Trophoblast cell (in vitro differentiated cells and primary cell): ENCODE data around the gene EDIL3.
A peak's percentile ranks its signal among the peaks of the same experiment; 100 is the strongest.

ENCODE experiments used
- DNase-seq, 2 donors: peaks; one replicate each; pipeline ENCODE4 v3.0.0-alpha.2; 2016
- H2AFZ ChIP-seq: 2 replicates; pipeline ENCODE4 v1.6.1; 2013; ENCODE audit warnings: low read length, moderate library complexity, mild to moderate bottlenecking; ENCODE audit not compliant: insufficient read depth, poor library complexity
- H2AK5ac ChIP-seq: 2 replicates; pipeline ENCODE4 v1.6.1; 2013; ENCODE audit warnings: mild to moderate bottlenecking, low read length
- H2BK120ac ChIP-seq: 2 replicates; pipeline ENCODE4 v1.6.1; 2013; ENCODE audit warnings: low read length, mild to moderate bottlenecking, moderate library complexity; ENCODE audit not compliant: insufficient read depth, poor library complexity
- H2BK12ac ChIP-seq: 2 replicates; pipeline ENCODE4 v1.6.1; 2013; ENCODE audit warnings: mild to moderate bottlenecking, low read length, moderate library complexity
- H2BK5ac ChIP-seq: 2 replicates; pipeline ENCODE4 v1.6.1; 2013; ENCODE audit warnings: low read length, low read depth, moderate library complexity, mild to moderate bottlenecking; ENCODE audit not compliant: poor library complexity
- H3K14ac ChIP-seq: 2 replicates; pipeline ENCODE4 v1.6.1; 2013; ENCODE audit warnings: mild to moderate bottlenecking, low read length
- H3K18ac ChIP-seq: 2 replicates; pipeline ENCODE4 v1.6.1; 2013; ENCODE audit warnings: mild to moderate bottlenecking, low read length
- H3K23ac ChIP-seq: 2 replicates; pipeline ENCODE4 v1.6.1; 2013; ENCODE audit warnings: low read length
- H3K27ac ChIP-seq: 2 replicates; pipeline ENCODE4 v1.5.1; 2013; ENCODE audit warnings: low read depth, mild to moderate bottlenecking, inconsistent platforms, low read length, moderate library complexity
- H3K27me3 ChIP-seq: 2 replicates; pipeline ENCODE4 v1.6.1; 2013; ENCODE audit warnings: inconsistent platforms, mild to moderate bottlenecking, low read length, moderate library complexity; ENCODE audit not compliant: insufficient read depth
- H3K36me3 ChIP-seq, 2 experiments: 1 replicate in 1 of 2; 2 replicates in 1 of 2; pipeline ENCODE4 v1.6.1; 2013; ENCODE audit warnings: low read length in 2 of 2, mild to moderate bottlenecking in 2 of 2, moderate library complexity in 1 of 2; ENCODE audit not compliant: insufficient read depth in 2 of 2, control insufficient read depth in 1 of 2
- H3K4ac ChIP-seq: 2 replicates; pipeline ENCODE4 v1.6.1; 2013; ENCODE audit warnings: low read depth, mild to moderate bottlenecking, low read length, moderate library complexity
- H3K4me1 ChIP-seq, 2 experiments: 1 replicate in 1 of 2; 2 replicates in 1 of 2; pipeline ENCODE4 v1.6.1; 2013; ENCODE audit warnings: low read length in 2 of 2, mild to moderate bottlenecking in 2 of 2, moderate library complexity in 1 of 2; ENCODE audit not compliant: insufficient read depth in 2 of 2, control insufficient read depth in 1 of 2
- H3K4me2 ChIP-seq: 2 replicates; pipeline ENCODE4 v1.6.1; 2013; ENCODE audit warnings: inconsistent platforms, mild to moderate bottlenecking, low read length, moderate library complexity
- H3K4me3 ChIP-seq: 2 replicates; pipeline ENCODE4 v1.5.1; 2013; ENCODE audit warnings: mild to moderate bottlenecking, low read depth, low read length, inconsistent platforms
- H3K79me1 ChIP-seq: one replicate; pipeline ENCODE4 v1.6.1; 2013; ENCODE audit warnings: low read length
- H3K79me2 ChIP-seq: 2 replicates; pipeline ENCODE4 v1.6.1; 2013; ENCODE audit warnings: low read length, mild to moderate bottlenecking; ENCODE audit not compliant: control insufficient read depth, insufficient read depth, poor library complexity
- H3K9ac ChIP-seq: 2 replicates; pipeline ENCODE4 v1.6.1; 2013; ENCODE audit warnings: mild to moderate bottlenecking, low read length
- H3K9me3 ChIP-seq: 2 replicates; pipeline ENCODE4 v1.6.1; 2013; ENCODE audit warnings: low read depth, mild to moderate bottlenecking, control low read depth, inconsistent platforms, low read length; ENCODE audit not compliant: insufficient read depth
- H4K12ac ChIP-seq: 2 replicates; pipeline ENCODE4 v1.6.1; 2013; ENCODE audit warnings: low read depth, mild to moderate bottlenecking, low read length, moderate library complexity
- H4K8ac ChIP-seq: 2 replicates; pipeline ENCODE4 v1.6.1; 2013; ENCODE audit warnings: low read depth, mild to moderate bottlenecking, low read length, moderate library complexity
- H4K91ac ChIP-seq: one replicate; pipeline ENCODE4 v1.6.1; 2013; ENCODE audit warnings: low read depth, mild to moderate bottlenecking, low read length, moderate library complexity
- WGBS: extraction: QIAGEN DNeasy Blood & Tissue Kit; methylation state at CpG from one replicate; pipeline ENCODE4 v1.1.7; 2013; ENCODE audit warnings: missing lambda C conversion rate; ENCODE audit not compliant: insufficient read length, insufficient coverage; ENCODE audit errors: extremely low coverage; 5-methylcytosine and 5-hydroxymethylcytosine counted together

Gene EDIL3

GRCh38 chr5:84385705-84386104 is 1.0 kb upstream of the EDIL3 start:
- no peak for DNase-seq
- no peak overlapping the region for H3K4me3 ChIP-seq
- no peak overlapping the region for H3K18ac ChIP-seq
- no peak overlapping the region for H2AK5ac ChIP-seq
- no peak overlapping the region for H3K4me2 ChIP-seq
- no peak overlapping the region for H3K27ac ChIP-seq
- no peaks in the 10 kb centered on the region for H3K36me3 ChIP-seq
- H2BK12ac ChIP-seq: no peak overlapping the region
- no peak overlapping the region for H2AFZ ChIP-seq
- H3K79me1 ChIP-seq: peaks cover 21% of the 10 kb centered on the region
- no peak overlapping the region for H2BK120ac ChIP-seq
- no peak overlapping the region for H4K91ac ChIP-seq
- H3K4ac ChIP-seq: no peak overlapping the region
- no peak overlapping the region for H2BK5ac ChIP-seq
- H3K9ac ChIP-seq: no peak overlapping the region
- no peak overlapping the region for H4K8ac ChIP-seq
- H4K12ac ChIP-seq: no peak overlapping the region
- no peak overlapping the region for H3K14ac ChIP-seq
- WGBS: no CpG with 5 or more reads among the region's 2 CpGs
- no peaks in the 10 kb centered on the region for H3K27me3 ChIP-seq
- peaks cover 11% of the 10 kb centered on the region for H3K79me2 ChIP-seq
- no peaks in the 10 kb centered on the region for H3K9me3 ChIP-seq
- H3K23ac ChIP-seq: no peak overlapping the region
- peaks cover 0 to 6% of the 10 kb centered on the region in 2 experiments for H3K4me1 ChIP-seq

DNA sequence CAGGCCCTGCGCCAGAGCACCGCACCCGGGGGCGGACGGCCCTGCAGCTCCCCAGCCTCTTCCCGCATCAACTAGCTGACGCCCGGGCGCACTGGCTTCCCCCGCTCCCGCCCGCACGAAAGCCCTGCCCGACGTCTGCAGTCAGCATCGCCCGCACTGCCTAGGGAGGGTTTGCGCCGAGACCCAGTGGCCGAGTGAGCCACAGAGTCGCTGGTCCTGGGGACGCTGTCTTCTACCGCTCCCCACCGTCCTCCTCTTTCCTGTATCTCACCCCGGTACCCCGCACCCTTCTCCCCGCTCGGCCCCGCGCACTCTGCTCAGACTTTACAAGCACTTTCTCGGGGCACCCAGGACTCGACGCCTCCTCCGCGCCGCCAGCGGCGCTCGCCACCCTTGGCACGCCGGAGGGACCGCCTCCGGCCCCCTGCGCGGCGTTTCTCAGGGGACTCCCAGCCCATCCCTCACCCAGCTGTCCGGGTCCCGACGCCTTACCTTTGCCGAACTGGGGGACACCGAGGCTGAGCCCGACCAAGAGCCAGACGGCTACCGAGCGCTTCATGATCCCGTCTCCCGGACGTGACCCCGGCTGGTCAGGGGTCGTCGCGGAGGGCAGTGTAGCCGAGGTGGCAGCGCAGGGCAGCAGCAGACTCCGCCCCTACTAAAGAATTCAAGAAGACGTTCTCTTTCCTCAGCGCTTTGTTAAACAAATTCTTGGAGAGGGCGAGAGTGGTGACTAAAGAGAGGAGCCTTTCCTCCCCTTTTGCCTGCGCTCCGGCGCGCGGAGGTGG is 670 bp downstream of the EDIL3 start:
- Histone ChIP-seq H3K4ac (peak overlapping the region; percentile 60), H2BK5ac (peak overlapping the region; percentile 39), H3K79me2 (peaks cover 11% of the 10 kb centered on the region), H2BK12ac (peak overlapping the region; percentile 84), H3K23ac (peak overlapping the region; percentile 18), H2AFZ (peak overlapping the region; percentile 89), H4K12ac (peak overlapping the region; percentile 27), H4K8ac (peak overlapping the region; percentile 73), H3K4me2 (peak overlapping the region; percentile 72), H3K18ac (peak overlapping the region; percentile 57), H3K4me3 (peak overlapping the region; percentile 84), H3K4me1 (peaks cover 0 to 6% of the 10 kb centered on the region in 2 experiments), H4K91ac (peak overlapping the region; percentile 40), H3K9me3 (no peaks in the 10 kb centered on the region), H3K14ac (peak overlapping the region; percentile 59), H3K27me3 (no peaks in the 10 kb centered on the region), H3K9ac (peak overlapping the region; percentile 76), H2BK120ac (peak overlapping the region; percentile 6), H3K27ac (peak overlapping the region; percentile 29), H3K79me1 (peaks cover 21% of the 10 kb centered on the region), H2AK5ac (no peak overlapping the region), H3K36me3 (no peaks in the 10 kb centered on the region)
- DNase-seq: peak in 1 of 2 donors; percentile 23
- no CpG with 5 or more reads among the region's 73 CpGs for WGBS

- Histone ChIP-seq H2BK5ac (peak overlapping the region; percentile 80), H3K27me3 (no peaks in the 10 kb centered on the region), H4K91ac (peak overlapping the region; percentile 40), H2BK120ac (peak overlapping the region; percentile 91), H2BK12ac (peak overlapping the region; percentile 85), H3K14ac (peak overlapping the region; percentile 97), H4K12ac (peak overlapping the region; percentile 81), H3K9me3 (no peaks in the 10 kb centered on the region), H4K8ac (peak overlapping the region; percentile 76), H3K79me1 (peaks cover 21% of the 10 kb centered on the region), H3K4ac (peak overlapping the region; percentile 85), H2AFZ (peak overlapping the region; percentile 93), H3K4me1 (peaks cover 0 to 6% of the 10 kb centered on the region in 2 experiments), H3K27ac (no peak overlapping the region), H3K18ac (peak overlapping the region; percentile 94), H3K9ac (peak overlapping the region; percentile 76), H3K23ac (no peak overlapping the region), H3K79me2 (peaks cover 11% of the 10 kb centered on the region), H3K4me3 (peak overlapping the region; percentile 84), H3K36me3 (no peaks in the 10 kb centered on the region), H2AK5ac (peak overlapping the region; percentile 56), H3K4me2 (peak overlapping the region; percentile 72)
- DNase-seq: no peak
- no CpG with 5 or more reads among the region's 26 CpGs for WGBS
These were observed 1.3 kb downstream of the EDIL3 start for GRCh38 chr5:84383296-84383815.

DNA sequence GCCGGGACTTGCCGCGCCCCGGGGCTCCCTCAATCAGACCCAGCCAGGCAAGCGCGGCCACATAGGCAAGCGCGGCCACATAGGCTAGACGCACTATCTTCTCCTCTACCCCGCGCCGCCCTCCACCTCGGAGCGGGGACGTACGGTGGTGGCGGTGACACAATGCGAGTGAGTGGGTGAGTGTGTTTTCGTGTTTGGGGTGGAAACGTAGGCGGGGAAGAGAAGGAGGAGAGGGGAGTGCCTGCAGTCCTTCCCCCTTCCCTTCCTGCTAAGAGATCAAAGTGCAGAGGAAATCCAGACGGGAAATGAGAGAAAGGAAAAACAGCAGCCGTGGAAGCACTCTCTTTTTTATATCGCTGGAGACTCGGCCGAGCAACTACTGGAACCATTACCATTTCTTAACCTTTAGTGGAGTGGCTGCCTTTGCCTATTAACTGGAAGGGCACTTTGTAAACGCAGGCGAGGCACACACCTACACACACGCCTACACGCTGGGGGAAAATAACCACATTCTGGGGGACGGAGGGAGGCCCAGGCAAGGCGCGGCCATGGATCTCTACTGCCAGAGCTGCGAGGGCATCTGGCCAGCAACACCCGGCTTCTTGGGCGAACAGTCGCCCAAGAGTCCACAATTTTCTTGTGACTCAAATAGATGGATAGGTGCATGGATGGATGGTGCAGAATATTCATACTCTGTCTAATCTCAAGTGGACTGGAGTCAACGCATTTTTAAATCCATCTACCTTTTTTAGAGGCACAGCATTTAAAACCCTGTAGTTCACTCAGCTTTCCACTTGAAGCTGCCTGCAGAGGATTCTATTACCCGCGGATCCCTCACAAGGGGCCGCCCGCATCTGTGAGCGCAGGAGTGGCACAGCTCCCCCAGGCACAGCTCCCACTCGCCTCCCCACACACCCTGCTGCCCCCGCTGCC is 2.1 kb downstream of the EDIL3 start:
- peak; percentile 12 to 13 for DNase-seq
- peak overlapping the region; percentile 85 for H2BK12ac ChIP-seq
- peak overlapping the region; percentile 34 for H3K27ac ChIP-seq
- peak overlapping the region; percentile 56 for H2AK5ac ChIP-seq
- peak overlapping the region; percentile 41 for H3K9ac ChIP-seq
- H3K36me3 ChIP-seq: no peaks in the 10 kb centered on the region
- peak overlapping the region; percentile 91 for H2BK120ac ChIP-seq
- H3K4me1 ChIP-seq: peaks cover 0 to 6% of the 10 kb centered on the region in 2 experiments
- no peak overlapping the region for H3K23ac ChIP-seq
- H3K79me2 ChIP-seq: peaks cover 11% of the 10 kb centered on the region
- H3K18ac ChIP-seq: peak overlapping the region; percentile 94
- H3K14ac ChIP-seq: peak overlapping the region; percentile 97
- H3K79me1 ChIP-seq: peaks cover 21% of the 10 kb centered on the region
- peak overlapping the region; percentile 83 for H3K4me3 ChIP-seq
- peak overlapping the region; percentile 28 for H4K91ac ChIP-seq
- peak overlapping the region; percentile 81 for H4K12ac ChIP-seq
- peak overlapping the region; percentile 72 for H3K4me2 ChIP-seq
- H2BK5ac ChIP-seq: peak overlapping the region; percentile 80
- H3K27me3 ChIP-seq: no peaks in the 10 kb centered on the region
- no peaks in the 10 kb centered on the region for H3K9me3 ChIP-seq
- H2AFZ ChIP-seq: peak overlapping the region; percentile 93
- H3K4ac ChIP-seq: peak overlapping the region; percentile 85
- WGBS: no CpG with 5 or more reads among the region's 45 CpGs
- H4K8ac ChIP-seq: peak overlapping the region; percentile 76
